C4-2B (cell line): ENCODE data around the gene PTBP2.

Experiments used
- CTCF ChIP-seq: fragments of 450-650 bp; conservative IDR thresholded peaks from 2 replicates; pipeline ENCODE4 v1.5.1; 2017; ENCODE audit warnings: mild to moderate bottlenecking
- ZFX ChIP-seq: fragments of 450-650 bp; IDR thresholded peaks from 2 replicates; pipeline ENCODE4 v1.6.1; 2017

GRCh38 chr1:96825950-96826576 is 104.5 kb downstream of the PTBP2 start:
- TF ChIP-seq CTCF = no peak
- no peak for TF ChIP-seq ZFX
